WTC11 (cell line): ENCODE results near the gene FBXL16. TPM values are rescaled to one million over a fixed set of nuclear protein-coding genes. Genes with fewer than 3 reads are reported as not detected.

ENCODE experiments used
- ATAC-seq: fragments of 200-7000 bp; cut with Tn5 transposase; 2 replicates; pipeline ENCODE4 v1.10.0; 2021; ENCODE audit warnings: mild to moderate bottlenecking, moderate library complexity
- CTCF ChIA-PET: fragments of 300-600 bp; sonication (Branson Sonifier 250); formaldehyde crosslinking; loops from one replicate; lab custom pipeline; 2021; ENCODE audit warnings: antibody characterized with exemption; lab: Charles Lee
- POLR2A ChIA-PET: fragments of 350-600 bp; sonication (Branson Sonifier 250); formaldehyde crosslinking; loops from one replicate; lab custom pipeline; 2021; ENCODE audit warnings: antibody characterized with exemption; lab: Charles Lee
- DNase-seq: peaks from one replicate; pipeline ENCODE4 v3.0.0; 2021; ENCODE audit warnings: low spot score
- H3K27ac Mint-ChIP-seq: 2 replicates; pipeline ENCODE4 v1.8.0; 2021; ENCODE audit warnings: mixed read lengths
- H3K27me3 Mint-ChIP-seq: 2 replicates; pipeline ENCODE4 v1.8.0; 2021; ENCODE audit warnings: low read depth, mild to moderate bottlenecking, moderate library complexity, mixed read lengths
- H3K36me3 Mint-ChIP-seq: 2 replicates; pipeline ENCODE4 v1.8.0; 2021; ENCODE audit warnings: mixed read lengths
- H3K4me1 Mint-ChIP-seq: 2 replicates; pipeline ENCODE4 v1.8.0; 2022; ENCODE audit warnings: mixed read lengths
- H3K4me3 Mint-ChIP-seq: 2 replicates; pipeline ENCODE4 v1.8.0; 2021; ENCODE audit warnings: mild to moderate bottlenecking, moderate library complexity, mixed read lengths
- H3K9me3 Mint-ChIP-seq: 2 replicates; pipeline ENCODE4 v1.8.0; 2021; ENCODE audit warnings: mixed read lengths
- ARID4B ChIP-seq: sonication (generic); formaldehyde crosslinking; IDR thresholded peaks from 2 replicates; pipeline ENCODE4 v1.8.0; 2023; ENCODE audit warnings: missing genetic modification reagents, mild to moderate bottlenecking, borderline replicate concordance
- ATF3 ChIP-seq: sonication (generic); formaldehyde crosslinking; conservative IDR thresholded peaks from 2 replicates; pipeline ENCODE4 v1.8.1; 2022; ENCODE audit warnings: mild to moderate bottlenecking, missing genetic modification reagents
- CREM ChIP-seq: sonication (generic); formaldehyde crosslinking; IDR thresholded peaks from 2 replicates; pipeline ENCODE4 v1.8.1; 2022; ENCODE audit warnings: mild to moderate bottlenecking, missing genetic modification reagents, moderate library complexity
- ELF4 ChIP-seq: sonication (generic); formaldehyde crosslinking; IDR thresholded peaks from 2 replicates; pipeline ENCODE4 v1.8.1; 2022; ENCODE audit warnings: low read depth, mild to moderate bottlenecking, moderate library complexity, missing genetic modification reagents
- EMX1 ChIP-seq: fragments of 250-450 bp; sonication (Bioruptor Pico); IDR thresholded peaks from 2 replicates; pipeline ENCODE4 v1.8.0; 2021; ENCODE audit warnings: mild to moderate bottlenecking
- FOXJ3 ChIP-seq: sonication (generic); formaldehyde crosslinking; IDR thresholded peaks from 2 replicates; pipeline ENCODE4 v1.9.0; 2021; ENCODE audit warnings: missing genetic modification reagents, mild to moderate bottlenecking, borderline replicate concordance
- FOXK1 ChIP-seq: sonication (generic); formaldehyde crosslinking; IDR thresholded peaks from 2 replicates; pipeline ENCODE4 v1.8.0; 2022; ENCODE audit warnings: mild to moderate bottlenecking, moderate library complexity, missing genetic modification reagents
- FOXP4 ChIP-seq: sonication (generic); formaldehyde crosslinking; IDR thresholded peaks from 2 replicates; pipeline ENCODE4 v1.8.0; 2022; ENCODE audit warnings: mild to moderate bottlenecking, missing genetic modification reagents
- GTF2I ChIP-seq: fragments of 250-450 bp; sonication (Bioruptor Pico); conservative IDR thresholded peaks from 2 replicates; pipeline ENCODE4 v1.4.0; 2021; ENCODE audit warnings: mild to moderate bottlenecking
- HMGA2 ChIP-seq: fragments of 250-450 bp; sonication (Bioruptor Pico); IDR thresholded peaks from 2 replicates; pipeline ENCODE4 v1.4.0; 2021; ENCODE audit warnings: mild to moderate bottlenecking, moderate library complexity
- JUN ChIP-seq: sonication (generic); formaldehyde crosslinking; IDR thresholded peaks from 2 replicates; pipeline ENCODE4 v1.8.0; 2023; ENCODE audit warnings: mild to moderate bottlenecking, missing genetic modification reagents
- MXD4 ChIP-seq: fragments of 250-450 bp; sonication (Bioruptor Pico); IDR thresholded peaks from 2 replicates; pipeline ENCODE4 v1.8.0; 2021; ENCODE audit warnings: mild to moderate bottlenecking, moderate library complexity, borderline replicate concordance
- NFYB ChIP-seq: sonication (generic); formaldehyde crosslinking; conservative IDR thresholded peaks from 2 replicates; pipeline ENCODE4 v1.8.0; 2022; ENCODE audit warnings: low read depth, missing genetic modification reagents
- RORB ChIP-seq: fragments of 250-450 bp; sonication (Bioruptor Pico); IDR thresholded peaks from 2 replicates; pipeline ENCODE4 v1.9.0; 2021; ENCODE audit warnings: mild to moderate bottlenecking
- SP1 ChIP-seq: sonication (generic); formaldehyde crosslinking; conservative IDR thresholded peaks from 2 replicates; pipeline ENCODE4 v1.8.1; 2022; ENCODE audit warnings: missing genetic modification reagents
- TCF7 ChIP-seq: sonication (generic); formaldehyde crosslinking; IDR thresholded peaks from 2 replicates; pipeline ENCODE4 v1.8.0; 2022; ENCODE audit warnings: mild to moderate bottlenecking, low read depth, missing genetic modification reagents, moderate library complexity
- TEAD4 ChIP-seq: sonication (generic); formaldehyde crosslinking; IDR thresholded peaks from 2 replicates; pipeline ENCODE4 v1.8.0; 2022; ENCODE audit warnings: mild to moderate bottlenecking, missing genetic modification reagents
- ZNF121 ChIP-seq: sonication (generic); formaldehyde crosslinking; IDR thresholded peaks from 2 replicates; pipeline ENCODE4 v1.8.0; 2023; ENCODE audit warnings: missing genetic modification reagents
- ZNF232 ChIP-seq: sonication (generic); formaldehyde crosslinking; IDR thresholded peaks from 2 replicates; pipeline ENCODE4 v1.8.0; 2022; ENCODE audit warnings: mild to moderate bottlenecking, missing genetic modification reagents
- ZNF317 ChIP-seq: sonication (generic); formaldehyde crosslinking; IDR thresholded peaks from 2 replicates; pipeline ENCODE4 v1.8.1; 2023; ENCODE audit warnings: low read depth, mild to moderate bottlenecking, moderate library complexity, missing genetic modification reagents, borderline replicate concordance
- ZNF396 ChIP-seq: fragments of 250-450 bp; sonication (Bioruptor Pico); IDR thresholded peaks from 2 replicates; pipeline ENCODE4 v1.8.0; 2021; ENCODE audit warnings: mild to moderate bottlenecking, moderate library complexity, borderline replicate concordance
- ZNF671 ChIP-seq: fragments of 250-450 bp; sonication (Bioruptor Pico); IDR thresholded peaks from 2 replicates; pipeline ENCODE4 v1.8.0; 2021; ENCODE audit warnings: mild to moderate bottlenecking
- total RNA-seq: library from RNA; stranded (reverse); gene quantifications from 3 replicates; pipeline ENCODE4 v1.2.3, GENCODE V29; 2021

Gene FBXL16
- total RNA-seq, 1 experiment from 2014 or later = 22.7 TPM

DNA sequence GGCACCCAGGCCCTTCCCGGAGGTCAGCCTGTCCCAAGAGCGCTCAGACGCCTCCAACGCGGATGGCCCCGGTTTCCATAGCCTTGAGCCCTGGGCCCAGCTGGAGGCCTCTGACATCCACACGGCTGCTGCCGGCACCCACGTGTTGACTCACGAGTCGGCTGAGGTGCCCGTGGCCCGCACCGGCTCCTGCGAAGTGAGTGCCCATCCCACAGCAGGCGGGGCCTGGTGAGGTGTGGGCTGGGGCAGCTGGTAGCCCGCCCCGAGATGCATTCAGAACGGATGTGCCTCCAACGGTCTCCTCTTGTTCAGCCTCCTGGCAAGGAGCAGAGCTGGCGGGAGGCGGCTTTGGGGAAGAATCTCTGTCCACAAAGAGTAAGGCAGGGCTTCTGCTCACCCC lies 53.8 kb downstream of the FBXL16 start:
- Mint-ChIP-seq H3K4me3 (no peak overlapping the region; the same call in 1 of the 2 replicates), H3K36me3 (no peaks in the 10 kb centered on the region), H3K27me3 (no peaks in the 10 kb centered on the region), H3K9me3 (no peaks in the 10 kb centered on the region), H3K4me1 (0 out of 2 replicates have a peak, but pooled peaks cover 2% of the 10 kb centered on the region), H3K27ac (no peak overlapping the region)
- ATAC-seq (no peak), DNase-seq (no peak)
- POLR2A ChIA-PET = interaction anchor here (0.7 to 1.0 kb wide), 2 partner anchors 14 to 68 kb away, joined by 3 read pairs; no protein-coding TSS in a partner anchor
- CTCF ChIA-PET = interaction anchor here (1.1 to 6.4 kb wide), 2 partner anchors 8 to 34 kb away, joined by 3 to 54 read pairs; no protein-coding TSS in a partner anchor
- TF ChIP-seq JUN (CRISPR knock-in tag) (no peak), CREM (CRISPR knock-in tag) (no peak), ATF3 (CRISPR knock-in tag) (no peak), ZNF396 (no peak), ARID4B (CRISPR knock-in tag) (no peak), TCF7 (no peak)

- CTCF ChIA-PET = interaction anchor here (0.6 to 6.4 kb wide), 17 partner anchors 10 to 258 kb away, joined by 3 to 54 read pairs (median 5); partner anchors contain the start of genes CHTF18, METTL26, RAB40C and RHBDL1
- no peak for DNase-seq
- Mint-ChIP-seq H3K27ac (no peak overlapping the region), H3K4me3 (peak overlapping the region; percentile 64), H3K9me3 (no peaks in the 10 kb centered on the region), H3K36me3 (no peaks in the 10 kb centered on the region), H3K27me3 (no peaks in the 10 kb centered on the region), H3K4me1 (peaks cover 5% of the 10 kb centered on the region; the same call in 1 of the 2 replicates)
- no peak for TF ChIP-seq GTF2I
- no peak for TF ChIP-seq FOXP4 (CRISPR knock-in tag)
- TF ChIP-seq MXD4 = no peak
- TF ChIP-seq FOXK1 (CRISPR knock-in tag) = no peak
- no peak for TF ChIP-seq TEAD4
- TF ChIP-seq HMGA2 = no peak
- no peak for TF ChIP-seq ZNF317 (CRISPR knock-in tag)
- no peak for TF ChIP-seq FOXJ3 (CRISPR knock-in tag)
- no peak for TF ChIP-seq ZNF396
- TF ChIP-seq SP1 (CRISPR knock-in tag) = no peak
- no peak for TF ChIP-seq ZNF232
- no peak for TF ChIP-seq ZNF671 (CRISPR knock-in tag)
- TF ChIP-seq RORB (CRISPR knock-in tag) = no peak
- no peak for TF ChIP-seq EMX1
- TF ChIP-seq NFYB (CRISPR knock-in tag) = no peak
- TF ChIP-seq ZNF121 (CRISPR knock-in tag) = no peak
- TF ChIP-seq ELF4 (CRISPR knock-in tag) = no peak
- ATAC-seq = no peak
- POLR2A ChIA-PET = interaction anchor here (0.8 kb wide), 2 partner anchors 11 to 12 kb away, joined by 3 read pairs; no protein-coding TSS in a partner anchor
These were observed 56.0 kb downstream of the FBXL16 start for GRCh38 chr16:649631-650030.
